GM23338 (cell line): ENCODE results near the gene FAM241A.

Experiments
- CREB1 ChIP-seq: fragments of 250-450 bp; sonication (Bioruptor Pico); IDR thresholded peaks from 2 replicates; pipeline ENCODE4 v1.5.0; 2020; ENCODE audit warnings: low read depth, mild to moderate bottlenecking, moderate library complexity
- CTCF ChIP-seq, 2 experiments: fragments of 200-600 bp in 1 of 2; sonication (generic) in 1 of 2; conservative IDR thresholded peaks; 2 replicates each; pipeline versions ENCODE4 v1.5.1 to v1.6.1; 2016 to 2017; ENCODE audit warnings: antibody characterized with exemption in 2 of 2, low read depth in 2 of 2, mild to moderate bottlenecking in 2 of 2, moderate library complexity in 1 of 2
- ETS1 ChIP-seq: IDR thresholded peaks from 2 replicates; pipeline ENCODE4 v1.6.1; 2016; ENCODE audit warnings: antibody characterized with exemption
- EZH2 ChIP-seq: fragments of 200-600 bp; sonication (generic); IDR thresholded peaks from one replicate; pipeline ENCODE4 v1.8.0; 2017; ENCODE audit warnings: antibody characterized with exemption, mild to moderate bottlenecking, low read depth; ENCODE audit not compliant: unreplicated experiment
- EZH2phosphoT487 ChIP-seq: fragments of 200-600 bp; sonication (generic); IDR thresholded peaks from one replicate; pipeline ENCODE4 v1.8.1; 2018; ENCODE audit warnings: antibody characterized with exemption; ENCODE audit not compliant: unreplicated experiment
- JUNB ChIP-seq: IDR thresholded peaks from one replicate; pipeline ENCODE4 v1.6.1; 2016; ENCODE audit warnings: antibody characterized with exemption; ENCODE audit not compliant: unreplicated experiment
- NANOG ChIP-seq: IDR thresholded peaks from 2 replicates; pipeline ENCODE4 v1.6.1; 2016; ENCODE audit warnings: antibody characterized with exemption, borderline replicate concordance
- POLR2AphosphoS5 ChIP-seq: IDR thresholded peaks from 2 replicates; pipeline ENCODE4 v1.6.1; 2016; ENCODE audit warnings: antibody characterized with exemption, low read depth
- REST ChIP-seq: IDR thresholded peaks from one replicate; pipeline ENCODE4 v1.6.1; 2018; ENCODE audit warnings: antibody characterized with exemption; ENCODE audit not compliant: unreplicated experiment
- STAT1 ChIP-seq: IDR thresholded peaks from one replicate; pipeline ENCODE4 v1.6.1; 2016; ENCODE audit warnings: antibody characterized with exemption; ENCODE audit not compliant: unreplicated experiment
- ZNF114 ChIP-seq: fragments of 250-450 bp; sonication (Bioruptor Pico); IDR thresholded peaks from 2 replicates; pipeline ENCODE4 v1.5.0; 2020; ENCODE audit warnings: mild to moderate bottlenecking, moderate library complexity
- ZNF331 ChIP-seq: fragments of 250-450 bp; sonication (Bioruptor Pico); IDR thresholded peaks from 2 replicates; pipeline ENCODE4 v1.5.0; 2020; ENCODE audit warnings: low read depth, mild to moderate bottlenecking, moderate library complexity
- ZNF462 ChIP-seq: fragments of 250-450 bp; sonication (Bioruptor Pico); IDR thresholded peaks from 2 replicates; pipeline ENCODE4 v1.5.0; 2020; ENCODE audit warnings: mild to moderate bottlenecking, moderate library complexity

- TF ChIP-seq REST (no peak), CTCF (conservative IDR thresholded peaks at IDR 0.05; ENCODE audit: low read depth in 2 of 2) (no peak), EZH2phosphoT487 (no peak), EZH2 (no peak), POLR2AphosphoS5 (no peak), JUNB (no peak), ETS1 (no peak), NANOG (no peak), CREB1 (CRISPR knock-in tag) (no peak), ZNF331 (CRISPR knock-in tag) (no peak), ZNF114 (CRISPR knock-in tag) (no peak), STAT1 (no peak), ZNF462 (CRISPR knock-in tag) (no peak)
Observed at GRCh38 chr4:112136551-112136950, 8.7 kb upstream of the FAM241A start.
